ENCODE results near the gene RCHY1. TPM values are rescaled to one million over a fixed set of nuclear protein-coding genes. Genes with fewer than 3 reads are reported as not detected.

RCHY1 gene
- total RNA-seq, 3 donors from 2014 or later (not counting 1 experiment from before 2014, with no cell fraction given), result 38.7 to 52.4 (median 45.3) TPM

- Histone ChIP-seq H3K36me3 (ENCODE audit: control insufficient read depth, insufficient read depth, low read length) (peaks cover 57% of the 10 kb centered on the region), H3K4me3 (ENCODE audit: low read length) (no peak overlapping the region), H3K4me1 (ENCODE audit: control insufficient read depth, insufficient read depth, low read length) (no peaks in the 10 kb centered on the region), H3K9me3 (ENCODE audit: control insufficient read depth, insufficient read depth, low read length) (no peaks in the 10 kb centered on the region), H3K27me3 (ENCODE audit: control insufficient read depth, insufficient read depth, low read length) (no peaks in the 10 kb centered on the region), H3K27ac (ENCODE audit: low read length) (no peak overlapping the region)
- intact Hi-C loops (cut with micrococcal nuclease), result no loop called here
- H3K27ac Mint-ChIP-seq, result peak overlapping the region in 1 of 2 donors; percentile 39
- WGBS (ENCODE audit: insufficient coverage), result 100% methylated on average over 2 of the region's 2 CpGs
- TF ChIP-seq, protein P1, sequence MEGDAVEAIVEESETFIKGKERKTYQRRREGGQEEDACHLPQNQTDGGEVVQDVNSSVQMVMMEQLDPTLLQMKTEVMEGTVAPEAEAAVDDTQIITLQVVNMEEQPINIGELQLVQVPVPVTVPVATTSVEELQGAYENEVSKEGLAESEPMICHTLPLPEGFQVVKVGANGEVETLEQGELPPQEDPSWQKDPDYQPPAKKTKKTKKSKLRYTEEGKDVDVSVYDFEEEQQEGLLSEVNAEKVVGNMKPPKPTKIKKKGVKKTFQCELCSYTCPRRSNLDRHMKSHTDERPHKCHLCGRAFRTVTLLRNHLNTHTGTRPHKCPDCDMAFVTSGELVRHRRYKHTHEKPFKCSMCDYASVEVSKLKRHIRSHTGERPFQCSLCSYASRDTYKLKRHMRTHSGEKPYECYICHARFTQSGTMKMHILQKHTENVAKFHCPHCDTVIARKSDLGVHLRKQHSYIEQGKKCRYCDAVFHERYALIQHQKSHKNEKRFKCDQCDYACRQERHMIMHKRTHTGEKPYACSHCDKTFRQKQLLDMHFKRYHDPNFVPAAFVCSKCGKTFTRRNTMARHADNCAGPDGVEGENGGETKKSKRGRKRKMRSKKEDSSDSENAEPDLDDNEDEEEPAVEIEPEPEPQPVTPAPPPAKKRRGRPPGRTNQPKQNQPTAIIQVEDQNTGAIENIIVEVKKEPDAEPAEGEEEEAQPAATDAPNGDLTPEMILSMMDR (IDR thresholded peaks at IDR 0.05), result no peak
- DNase-seq, result no peak
- H3K4me1 Mint-ChIP-seq, result peaks cover 37 to 42% of the 10 kb centered on the region in 2 donors
- no peaks in the 10 kb centered on the region for H3K9me3 Mint-ChIP-seq
- H3K4me3 Mint-ChIP-seq, result no peak overlapping the region
- H3K27me3 Mint-ChIP-seq (ENCODE audit: low read depth in 2 of 2), result no peaks in the 10 kb centered on the region
- no peak for ATAC-seq
- peaks cover 11% of the 10 kb centered on the region for H3K36me3 Mint-ChIP-seq
These were observed 17.8 kb downstream of the RCHY1 start for GRCh38 chr4:75496406-75496805.

DNA sequence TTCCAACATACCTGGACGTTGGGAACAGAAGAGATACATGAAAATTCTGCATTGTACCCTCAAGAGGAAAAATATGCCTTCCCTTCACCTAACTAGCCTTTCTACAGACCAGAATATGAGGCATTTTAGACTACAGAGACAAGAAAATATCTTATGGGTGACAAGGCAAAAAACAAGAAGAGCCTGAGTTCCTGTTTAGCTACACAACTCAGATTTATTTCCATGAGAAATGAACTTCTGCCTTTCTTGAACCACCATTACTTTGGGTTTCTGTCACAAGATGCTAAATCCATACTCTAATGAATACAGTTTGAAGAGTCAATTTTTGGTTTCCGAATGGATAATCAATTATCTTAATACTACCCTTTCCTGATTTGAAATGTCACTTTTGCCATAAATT, 18.7 kb downstream of the RCHY1 start:
- intact Hi-C loops (cut with micrococcal nuclease), result no loop called here
- Mint-ChIP-seq H3K36me3 (peaks cover 15% of the 10 kb centered on the region), H3K4me1 (peaks cover 37 to 46% of the 10 kb centered on the region in 2 donors), H3K9me3 (no peaks in the 10 kb centered on the region), H3K4me3 (no peak overlapping the region), H3K27me3 (ENCODE audit: low read depth in 2 of 2) (no peaks in the 10 kb centered on the region), H3K27ac (peak overlapping the region; percentile 39 to 55)
- H3K27me3 ChIP-seq (ENCODE audit: control insufficient read depth, insufficient read depth, low read length), result no peaks in the 10 kb centered on the region
- no peaks in the 10 kb centered on the region for H3K4me1 ChIP-seq (ENCODE audit: control insufficient read depth, insufficient read depth, low read length)
- no peaks in the 10 kb centered on the region for H3K9me3 ChIP-seq (ENCODE audit: control insufficient read depth, insufficient read depth, low read length)
- no peak for DNase-seq
- ATAC-seq, result no peak
- 93% methylated on average over 1 of the region's 2 CpGs for WGBS (ENCODE audit: insufficient coverage)
- H3K27ac ChIP-seq (ENCODE audit: low read length), result no peak overlapping the region
- TF ChIP-seq, protein P1 (IDR thresholded peaks at IDR 0.05), result no peak
- H3K36me3 ChIP-seq (ENCODE audit: control insufficient read depth, insufficient read depth, low read length), result peaks cover 65% of the 10 kb centered on the region
- no peak overlapping the region for H3K4me3 ChIP-seq (ENCODE audit: low read length)

- H3K27me3 ChIP-seq (ENCODE audit: control insufficient read depth, insufficient read depth, low read length), result no peaks in the 10 kb centered on the region
- H3K4me3 ChIP-seq (ENCODE audit: low read length), result no peak overlapping the region
- intact Hi-C loops (cut with micrococcal nuclease), result no loop called here
- TF ChIP-seq, protein P1 (IDR thresholded peaks at IDR 0.05), result no peak
- Mint-ChIP-seq H3K27ac (peak overlapping the region; percentile 33 to 58), H3K4me3 (no peak overlapping the region), H3K36me3 (peaks cover 15% of the 10 kb centered on the region), H3K4me1 (peaks cover 37 to 46% of the 10 kb centered on the region in 2 donors), H3K9me3 (no peaks in the 10 kb centered on the region), H3K27me3 (ENCODE audit: low read depth in 2 of 2) (no peaks in the 10 kb centered on the region)
- no peaks in the 10 kb centered on the region for H3K9me3 ChIP-seq (ENCODE audit: control insufficient read depth, insufficient read depth, low read length)
- no peaks in the 10 kb centered on the region for H3K4me1 ChIP-seq (ENCODE audit: control insufficient read depth, insufficient read depth, low read length)
- ATAC-seq (no peak), DNase-seq (no peak)
- no peak overlapping the region for H3K27ac ChIP-seq (ENCODE audit: low read length)
- H3K36me3 ChIP-seq (ENCODE audit: control insufficient read depth, insufficient read depth, low read length), result peaks cover 73% of the 10 kb centered on the region
- no CpG with 5 or more reads among the region's 1 CpG for WGBS (ENCODE audit: insufficient coverage)
These were observed 19.6 kb downstream of the RCHY1 start for GRCh38 chr4:75494563-75494962.

DNA sequence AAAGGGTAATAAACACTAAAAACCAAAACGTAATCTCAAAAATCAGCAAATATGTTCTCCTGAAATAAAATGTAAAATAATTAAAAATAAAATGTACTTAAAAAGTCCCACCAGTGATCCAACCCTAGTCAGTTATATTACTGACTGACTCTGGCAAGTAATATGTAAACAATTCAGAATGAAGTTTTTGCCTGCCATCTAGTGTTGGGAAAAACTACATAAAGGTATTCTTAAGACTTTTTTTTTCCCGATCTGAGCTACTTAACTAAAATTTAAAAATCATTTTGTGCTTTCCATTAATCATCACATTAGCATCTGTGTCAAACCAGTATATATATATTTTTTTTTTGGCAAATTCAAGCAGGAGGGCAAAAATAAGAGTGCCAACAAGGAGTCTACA, 24.0 kb downstream of the RCHY1 start:
- DNase-seq (no peak), ATAC-seq (no peak)

More for the DNA sequence above, 24.0 kb downstream of the RCHY1 start:
- TF ChIP-seq, protein P1 (IDR thresholded peaks at IDR 0.05), result no peak
- WGBS (ENCODE audit: insufficient coverage), result no CpG with 5 or more reads among the region's 2 CpGs
- no peaks in the 10 kb centered on the region for H3K4me1 ChIP-seq (ENCODE audit: control insufficient read depth, insufficient read depth, low read length)
- no peaks in the 10 kb centered on the region for H3K9me3 Mint-ChIP-seq
- H3K27ac ChIP-seq (ENCODE audit: low read length), result no peak overlapping the region
- H3K27ac Mint-ChIP-seq, result peak overlapping the region in 1 of 2 donors; percentile 45
- no peaks in the 10 kb centered on the region for H3K27me3 Mint-ChIP-seq (ENCODE audit: low read depth in 2 of 2)
- no peaks in the 10 kb centered on the region for H3K27me3 ChIP-seq (ENCODE audit: control insufficient read depth, insufficient read depth, low read length)
- peaks cover 7% of the 10 kb centered on the region for H3K36me3 Mint-ChIP-seq
- H3K4me3 ChIP-seq (ENCODE audit: low read length), result no peak overlapping the region
- peaks cover 4 to 7% of the 10 kb centered on the region in 2 donors for H3K4me1 Mint-ChIP-seq
- H3K9me3 ChIP-seq (ENCODE audit: control insufficient read depth, insufficient read depth, low read length), result no peaks in the 10 kb centered on the region
- H3K4me3 Mint-ChIP-seq, result no peak overlapping the region
- intact Hi-C loops (cut with micrococcal nuclease), result no loop called here
- peaks cover 68% of the 10 kb centered on the region for H3K36me3 ChIP-seq (ENCODE audit: control insufficient read depth, insufficient read depth, low read length)

All from natural killer cell (primary cell).